Measurements from ENCODE around the gene ERCC3.
A peak's percentile ranks its signal among the peaks of the same experiment; 100 is the strongest.

Gene ERCC3

GRCh38 chr2:127293748-127294562, at the start of gene ERCC3:
Gene ERCC3, minus strand, starts transcription at chr2:127294144. Its CDS starts 63 bp downstream, at chr2:127294081.
- DNase-seq, result peak; percentile 92

GRCh38 chr2:127343277-127343676, 49.3 kb upstream of the ERCC3 start:
- no peak for DNase-seq

- no peak for DNase-seq
Measured at GRCh38 chr2:127342101-127342500, 48.2 kb upstream of the ERCC3 start.

GRCh38 chr2:127332335-127332734, 38.4 kb upstream of the ERCC3 start:
- no peak for DNase-seq

GRCh38 chr2:127330753-127331152, 36.8 kb upstream of the ERCC3 start:
- no peak for DNase-seq

GRCh38 chr2:127326289-127326945, 32.5 kb upstream of the ERCC3 start:
- no peak for DNase-seq

GRCh38 chr2:127324635-127325034, 30.7 kb upstream of the ERCC3 start:
- DNase-seq, result peak; percentile 23

GRCh38 chr2:127321303-127321702, 27.4 kb upstream of the ERCC3 start:
- DNase-seq, result no peak

GRCh38 chr2:127320586-127321275, 26.8 kb upstream of the ERCC3 start:
- DNase-seq, result no peak

- no peak for DNase-seq
Measured at GRCh38 chr2:127320067-127320466, 26.1 kb upstream of the ERCC3 start.

- no peak for DNase-seq
Measured at GRCh38 chr2:127314193-127314988, 20.4 kb upstream of the ERCC3 start.

GRCh38 chr2:127313406-127313805, 19.5 kb upstream of the ERCC3 start:
- no peak for DNase-seq

- no peak for DNase-seq
Measured at GRCh38 chr2:127310980-127311379, 17.0 kb upstream of the ERCC3 start.

- no peak for DNase-seq
Measured at GRCh38 chr2:127309468-127309867, 15.5 kb upstream of the ERCC3 start.

GRCh38 chr2:127308586-127309138, 14.7 kb upstream of the ERCC3 start:
- DNase-seq, result no peak

GRCh38 chr2:127305990-127306585, 12.1 kb upstream of the ERCC3 start:
- DNase-seq, result no peak

GRCh38 chr2:127302168-127302567, 8.2 kb upstream of the ERCC3 start:
- DNase-seq, result no peak

- DNase-seq, result no peak
Measured at GRCh38 chr2:127293386-127293747, 577 bp downstream of the ERCC3 start.

GRCh38 chr2:127288274-127288673, 5.7 kb downstream of the ERCC3 start:
- DNase-seq, result no peak

GRCh38 chr2:127283275-127283674, 10.7 kb downstream of the ERCC3 start:
- DNase-seq, result no peak

- no peak for DNase-seq
Measured at GRCh38 chr2:127280693-127281092, 13.3 kb downstream of the ERCC3 start.

GRCh38 chr2:127279781-127280180, 14.2 kb downstream of the ERCC3 start:
- DNase-seq, result no peak
